Lower leg skin (tissue), 4 donors: ENCODE measurements around the gene EFCAB9. TPM values are rescaled to one million over a fixed set of nuclear protein-coding genes. Genes with fewer than 3 reads are reported as not detected.

Experiments
- DNase-seq, 2 donors: peaks; one replicate each; pipeline ENCODE4 v3.0.0-alpha.2; 2019; ENCODE audit warnings: low spot score in 2 of 2
- H3K4me3 ChIP-seq: fragments of 200-600 bp; sonication (generic); 2 replicates; pipeline ENCODE4 v1.5.1; 2017; ENCODE audit warnings: mild to moderate bottlenecking, low read depth; ENCODE audit not compliant: poor library complexity, severe bottlenecking
- POLR2A ChIP-seq, 2 donors: fragments of 450-650 bp; IDR thresholded peaks; one replicate each; pipeline ENCODE4 v1.6.1; 2016 to 2017; ENCODE audit warnings: antibody characterized with exemption in 2 of 2, mild to moderate bottlenecking in 1 of 2, moderate library complexity in 1 of 2
- WGBS, 2 donors: methylation state at CpG; one replicate each; pipeline ENCODE4 v1.1.5; 2018; 5-methylcytosine and 5-hydroxymethylcytosine counted together
- intact Hi-C: fragments of 100-400 bp; cut with DNase I; formaldehyde crosslinking; loops from one replicate; pipeline ENCODE4 v1.15.0; 2023; ENCODE audit warnings: low total_unique reads
- total RNA-seq, 4 donors: library from RNA; depleted of rRNA; stranded (reverse); fragments of >200 nt; gene quantifications; one replicate each; pipeline ENCODE4 v1.1.0, GENCODE V29; 2016
- TF ChIP-seq, protein P1 (sequence below), 3 donors: fragments of 450-650 bp; IDR thresholded peaks; one replicate each; pipeline ENCODE4 v1.5.1; 2016; ENCODE audit warnings: antibody characterized with exemption in 3 of 3, mild to moderate bottlenecking in 3 of 3, moderate library complexity in 2 of 3

The EFCAB9 gene
- total RNA-seq, 4 donors from 2014 or later = not detected

GRCh38 chr5:172211676-172212075 lies 17.7 kb downstream of the EFCAB9 start:
- TF ChIP-seq, protein P1, sequence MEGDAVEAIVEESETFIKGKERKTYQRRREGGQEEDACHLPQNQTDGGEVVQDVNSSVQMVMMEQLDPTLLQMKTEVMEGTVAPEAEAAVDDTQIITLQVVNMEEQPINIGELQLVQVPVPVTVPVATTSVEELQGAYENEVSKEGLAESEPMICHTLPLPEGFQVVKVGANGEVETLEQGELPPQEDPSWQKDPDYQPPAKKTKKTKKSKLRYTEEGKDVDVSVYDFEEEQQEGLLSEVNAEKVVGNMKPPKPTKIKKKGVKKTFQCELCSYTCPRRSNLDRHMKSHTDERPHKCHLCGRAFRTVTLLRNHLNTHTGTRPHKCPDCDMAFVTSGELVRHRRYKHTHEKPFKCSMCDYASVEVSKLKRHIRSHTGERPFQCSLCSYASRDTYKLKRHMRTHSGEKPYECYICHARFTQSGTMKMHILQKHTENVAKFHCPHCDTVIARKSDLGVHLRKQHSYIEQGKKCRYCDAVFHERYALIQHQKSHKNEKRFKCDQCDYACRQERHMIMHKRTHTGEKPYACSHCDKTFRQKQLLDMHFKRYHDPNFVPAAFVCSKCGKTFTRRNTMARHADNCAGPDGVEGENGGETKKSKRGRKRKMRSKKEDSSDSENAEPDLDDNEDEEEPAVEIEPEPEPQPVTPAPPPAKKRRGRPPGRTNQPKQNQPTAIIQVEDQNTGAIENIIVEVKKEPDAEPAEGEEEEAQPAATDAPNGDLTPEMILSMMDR (IDR thresholded peaks at IDR 0.05) = no peak
- TF ChIP-seq POLR2A (IDR thresholded peaks at IDR 0.05) = no peak
- no peak overlapping the region for H3K4me3 ChIP-seq
- intact Hi-C loops = no loop called here
- no peak for DNase-seq
- 94 to 97% methylated on average over 8 of the region's 8 CpGs for WGBS, 2 donors

GRCh38 chr5:172213126-172213525 lies 19.2 kb downstream of the EFCAB9 start:
- WGBS, 2 donors = 96 to 99% methylated on average over 4 of the region's 4 CpGs
- no peak overlapping the region for H3K4me3 ChIP-seq
- TF ChIP-seq POLR2A (IDR thresholded peaks at IDR 0.05) = no peak
- TF ChIP-seq, protein P1 (IDR thresholded peaks at IDR 0.05) = no peak
- intact Hi-C loops = no loop called here
- DNase-seq = no peak

GRCh38 chr5:172216345-172216744 lies 22.4 kb downstream of the EFCAB9 start:
- intact Hi-C loops = no loop called here
- WGBS, 2 donors = 97 to 98% methylated on average over 3 of the region's 3 CpGs
- no peak overlapping the region for H3K4me3 ChIP-seq
- TF ChIP-seq, protein P1 (IDR thresholded peaks at IDR 0.05) = no peak
- no peak for TF ChIP-seq POLR2A (IDR thresholded peaks at IDR 0.05)
- DNase-seq = no peak

GRCh38 chr5:172219296-172219695 lies 25.3 kb downstream of the EFCAB9 start:
- no peak for TF ChIP-seq POLR2A (IDR thresholded peaks at IDR 0.05)
- TF ChIP-seq, protein P1 (IDR thresholded peaks at IDR 0.05) = no peak
- 94 to 97% methylated on average over 2 of the region's 2 CpGs for WGBS, 2 donors
- no peak for DNase-seq
- intact Hi-C loops = no loop called here
- H3K4me3 ChIP-seq = no peak overlapping the region

DNA sequence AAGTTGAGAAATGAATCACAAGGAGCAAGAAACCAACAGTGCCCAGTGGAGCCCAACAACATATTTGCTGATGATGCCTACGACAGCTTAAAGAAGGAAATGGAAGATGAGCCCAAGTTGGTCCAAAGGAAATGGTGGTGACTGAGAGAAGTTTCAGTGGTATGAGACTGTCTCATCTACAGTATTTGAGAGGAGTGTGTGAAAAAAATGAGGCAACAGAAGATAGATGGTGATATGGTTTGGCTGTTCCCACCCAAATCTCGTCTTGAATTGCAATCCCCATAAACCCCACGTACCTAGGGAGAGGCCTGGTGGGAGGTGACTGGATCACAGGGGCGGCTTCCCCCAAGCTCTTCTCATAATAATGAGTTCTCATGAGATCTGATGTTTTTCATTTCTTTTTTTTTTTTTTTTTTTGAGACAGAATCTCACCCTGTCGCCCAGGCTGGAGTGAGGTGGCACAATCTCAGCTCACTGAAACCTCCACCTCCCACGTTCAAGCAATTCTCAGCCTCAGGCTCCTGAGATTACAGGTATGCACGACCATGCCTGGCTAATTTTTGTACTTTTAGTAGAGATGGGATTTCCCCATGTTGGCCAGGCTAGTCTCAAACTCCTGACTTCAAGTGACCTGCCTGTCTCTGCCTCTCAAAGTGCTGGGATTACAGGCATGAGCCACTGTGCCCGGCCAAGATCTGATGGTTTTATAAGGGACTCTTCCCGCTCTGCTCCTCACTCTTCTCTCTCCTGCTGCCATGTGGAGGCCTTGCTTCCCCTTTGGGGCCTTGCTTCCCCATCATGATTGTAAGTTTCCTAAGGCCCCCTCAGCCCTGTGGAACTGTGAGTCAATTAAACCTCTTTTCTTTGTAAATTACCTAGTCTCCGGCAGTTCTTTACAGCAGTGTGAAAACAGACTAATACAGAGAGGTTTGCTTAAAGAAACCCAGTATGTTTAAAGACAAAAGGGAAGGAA lies 30.2 kb downstream of the EFCAB9 start:
- no peak overlapping the region for H3K4me3 ChIP-seq
- DNase-seq = no peak
- TF ChIP-seq, protein P1 (IDR thresholded peaks at IDR 0.05) = no peak
- no peak for TF ChIP-seq POLR2A (IDR thresholded peaks at IDR 0.05)
- WGBS, 2 donors = 87 to 91% methylated on average over 10 of the region's 10 CpGs
- intact Hi-C loops = no loop called here
